Activated naive CD8-positive, alpha-beta T cell treated with anti-CD3 and anti-CD28 coated beads for 36 hours (primary cell): Measurements from ENCODE around the gene CD48. TPM values are rescaled to one million over a fixed set of nuclear protein-coding genes. Genes with fewer than 3 reads are reported as not detected.
"Not testable (repeated sequence)": the region's sequence is repeated elsewhere in the genome, so short reads cannot be mapped to it uniquely, and the experiment has no call there.

Experiments
- DNase-seq: peaks from one replicate; pipeline ENCODE4 v3.0.0; 2021
- H3K27ac Mint-ChIP-seq: one replicate; pipeline ENCODE4 v1.8.0; 2022; ENCODE audit warnings: mild to moderate bottlenecking, moderate library complexity, mixed read lengths
- H3K27me3 Mint-ChIP-seq: one replicate; pipeline ENCODE4 v1.8.0; 2022; ENCODE audit warnings: mild to moderate bottlenecking, mixed read lengths
- H3K36me3 Mint-ChIP-seq: one replicate; pipeline ENCODE4 v1.8.0; 2021; ENCODE audit warnings: mild to moderate bottlenecking, mixed read lengths
- H3K4me1 Mint-ChIP-seq: one replicate; pipeline ENCODE4 v1.8.0; 2021; ENCODE audit warnings: mixed read lengths
- H3K4me3 Mint-ChIP-seq: one replicate; pipeline ENCODE4 v1.8.0; 2022; ENCODE audit warnings: mild to moderate bottlenecking, moderate library complexity, mixed read lengths
- H3K9me3 Mint-ChIP-seq: one replicate; pipeline ENCODE4 v1.8.0; 2022; ENCODE audit warnings: mixed read lengths
- total RNA-seq, 2 experiments: library from RNA; stranded (reverse); gene quantifications; one replicate each; pipeline ENCODE4 v1.2.3, GENCODE V29; 2021

Gene CD48
- total RNA-seq, 2 experiments from 2014 or later = 376 to 385 TPM

GRCh38 chr1:160711276-160711601, 383 bp downstream of the CD48 start:
- Mint-ChIP-seq H3K27ac (no peak overlapping the region), H3K27me3 (no peaks in the 10 kb centered on the region)

GRCh38 chr1:160710517-160711252, 937 bp downstream of the CD48 start:
- Mint-ChIP-seq H3K4me1 (peaks cover 37% of the 10 kb centered on the region), H3K4me3 (no peak overlapping the region), H3K27ac (no peak overlapping the region), H3K27me3 (no peaks in the 10 kb centered on the region), H3K36me3 (no peaks in the 10 kb centered on the region), H3K9me3 (no peaks in the 10 kb centered on the region)
- no peak for DNase-seq

More at GRCh38 chr1:160711276-160711601, 383 bp downstream of the CD48 start:
- no peak for DNase-seq
- H3K4me3 Mint-ChIP-seq = no peak overlapping the region
- peaks cover 37% of the 10 kb centered on the region for H3K4me1 Mint-ChIP-seq
- no peaks in the 10 kb centered on the region for H3K9me3 Mint-ChIP-seq
- no peaks in the 10 kb centered on the region for H3K36me3 Mint-ChIP-seq

GRCh38 chr1:160709715-160710114, 1.9 kb downstream of the CD48 start:
- Mint-ChIP-seq H3K4me3 (no peak overlapping the region), H3K4me1 (peaks cover 37% of the 10 kb centered on the region), H3K36me3 (no peaks in the 10 kb centered on the region), H3K9me3 (no peaks in the 10 kb centered on the region), H3K27ac (no peak overlapping the region), H3K27me3 (no peaks in the 10 kb centered on the region)
- no peak for DNase-seq

GRCh38 chr1:160708801-160709200, 2.8 kb downstream of the CD48 start:
- H3K27me3 Mint-ChIP-seq = no peaks in the 10 kb centered on the region
- H3K4me3 Mint-ChIP-seq = no peak overlapping the region
- peaks cover 40% of the 10 kb centered on the region for H3K4me1 Mint-ChIP-seq
- peaks cover 6% of the 10 kb centered on the region for H3K36me3 Mint-ChIP-seq
- no peak overlapping the region for H3K27ac Mint-ChIP-seq
- H3K9me3 Mint-ChIP-seq = no peaks in the 10 kb centered on the region
- no peak for DNase-seq

- Mint-ChIP-seq H3K9me3 (no peaks in the 10 kb centered on the region), H3K27me3 (no peaks in the 10 kb centered on the region), H3K27ac (no peak overlapping the region), H3K4me1 (peaks cover 42% of the 10 kb centered on the region), H3K4me3 (no peak overlapping the region), H3K36me3 (peaks cover 13% of the 10 kb centered on the region)
- no peak for DNase-seq
These were observed 3.5 kb downstream of the CD48 start for GRCh38 chr1:160708118-160708517.

- H3K27me3 Mint-ChIP-seq = no peaks in the 10 kb centered on the region
- no peak overlapping the region for H3K27ac Mint-ChIP-seq
- no peak overlapping the region for H3K4me3 Mint-ChIP-seq
- peaks cover 42% of the 10 kb centered on the region for H3K4me1 Mint-ChIP-seq
- H3K36me3 Mint-ChIP-seq = peaks cover 19% of the 10 kb centered on the region
- no peak for DNase-seq
- no peaks in the 10 kb centered on the region for H3K9me3 Mint-ChIP-seq
These were observed 4.2 kb downstream of the CD48 start for GRCh38 chr1:160707236-160708064.

GRCh38 chr1:160706526-160707235, 4.9 kb downstream of the CD48 start:
- Mint-ChIP-seq H3K36me3 (peaks cover 27% of the 10 kb centered on the region), H3K4me1 (peaks cover 44% of the 10 kb centered on the region), H3K27me3 (no peaks in the 10 kb centered on the region), H3K9me3 (no peaks in the 10 kb centered on the region), H3K27ac (no peak overlapping the region), H3K4me3 (no peak overlapping the region)
- DNase-seq = no peak

GRCh38 chr1:160705742-160706141, 5.9 kb downstream of the CD48 start:
- Mint-ChIP-seq H3K4me1 (peaks cover 52% of the 10 kb centered on the region), H3K27ac (no peak overlapping the region), H3K27me3 (no peaks in the 10 kb centered on the region), H3K36me3 (peaks cover 32% of the 10 kb centered on the region), H3K9me3 (no peaks in the 10 kb centered on the region), H3K4me3 (no peak overlapping the region)
- DNase-seq = no peak

GRCh38 chr1:160705212-160705621, 6.4 kb downstream of the CD48 start:
- H3K9me3 Mint-ChIP-seq, DNase-seq, H3K27ac Mint-ChIP-seq, H3K27me3 Mint-ChIP-seq, H3K4me3 Mint-ChIP-seq: not testable (repeated sequence)
- Mint-ChIP-seq H3K4me1 (peaks cover 58% of the 10 kb centered on the region), H3K36me3 (peaks cover 36% of the 10 kb centered on the region)

- peaks cover 62% of the 10 kb centered on the region for H3K4me1 Mint-ChIP-seq
- DNase-seq = no peak
- peak overlapping the region; percentile 49 for H3K27ac Mint-ChIP-seq
- peak overlapping the region; percentile 47 for H3K4me3 Mint-ChIP-seq
- H3K36me3 Mint-ChIP-seq = peaks cover 38% of the 10 kb centered on the region
- no peaks in the 10 kb centered on the region for H3K27me3 Mint-ChIP-seq
- no peaks in the 10 kb centered on the region for H3K9me3 Mint-ChIP-seq
These were observed 7.4 kb downstream of the CD48 start for GRCh38 chr1:160704250-160704649.

GRCh38 chr1:160702100-160702499, 9.5 kb downstream of the CD48 start:
- DNase-seq = no peak
- Mint-ChIP-seq H3K27me3 (no peaks in the 10 kb centered on the region), H3K9me3 (no peaks in the 10 kb centered on the region), H3K27ac (peak overlapping the region; percentile 61), H3K36me3 (peaks cover 49% of the 10 kb centered on the region), H3K4me1 (peaks cover 77% of the 10 kb centered on the region), H3K4me3 (peak overlapping the region; percentile 47)

GRCh38 chr1:160692390-160692789, 19.2 kb downstream of the CD48 start:
- H3K27ac Mint-ChIP-seq = peak overlapping the region; percentile 83
- H3K27me3 Mint-ChIP-seq, DNase-seq, H3K9me3 Mint-ChIP-seq: not testable (repeated sequence)
- H3K4me1 Mint-ChIP-seq = peaks cover 65% of the 10 kb centered on the region
- H3K36me3 Mint-ChIP-seq = peaks cover 66% of the 10 kb centered on the region
- H3K4me3 Mint-ChIP-seq = peak overlapping the region; percentile 20

GRCh38 chr1:160685266-160685665, 26.4 kb downstream of the CD48 start:
- no peak for DNase-seq
- no peaks in the 10 kb centered on the region for H3K27me3 Mint-ChIP-seq
- peak overlapping the region; percentile 97 for H3K27ac Mint-ChIP-seq
- peak overlapping the region; percentile 72 for H3K4me3 Mint-ChIP-seq
- H3K9me3 Mint-ChIP-seq = peaks cover 7% of the 10 kb centered on the region
- H3K36me3 Mint-ChIP-seq = peaks cover 97% of the 10 kb centered on the region
- peaks cover 83% of the 10 kb centered on the region for H3K4me1 Mint-ChIP-seq

- peaks cover 91% of the 10 kb centered on the region for H3K36me3 Mint-ChIP-seq
These were observed 28.4 kb downstream of the CD48 start for GRCh38 chr1:160682983-160683865.

More at GRCh38 chr1:160682983-160683865, 28.4 kb downstream of the CD48 start:
- Mint-ChIP-seq H3K9me3 (peaks cover 7% of the 10 kb centered on the region), H3K27me3 (no peaks in the 10 kb centered on the region), H3K27ac (peak overlapping the region; percentile 97), H3K4me3 (peak overlapping the region; percentile 72), H3K4me1 (peaks cover 73% of the 10 kb centered on the region)
- DNase-seq = no peak
